GM12892 (cell line): ENCODE data around the gene C18orf32.

Experiments used
- POLR2AphosphoS5 ChIP-seq: IDR thresholded peaks from 2 replicates; pipeline ENCODE4 v1.6.1; 2011; ENCODE audit warnings: low read depth, low read length, control low read depth
- TAF1 ChIP-seq: IDR thresholded peaks from 2 replicates; pipeline ENCODE4 v1.6.1; 2011; ENCODE audit warnings: low read depth, mild to moderate bottlenecking, control low read depth, low read length, borderline replicate concordance

DNA sequence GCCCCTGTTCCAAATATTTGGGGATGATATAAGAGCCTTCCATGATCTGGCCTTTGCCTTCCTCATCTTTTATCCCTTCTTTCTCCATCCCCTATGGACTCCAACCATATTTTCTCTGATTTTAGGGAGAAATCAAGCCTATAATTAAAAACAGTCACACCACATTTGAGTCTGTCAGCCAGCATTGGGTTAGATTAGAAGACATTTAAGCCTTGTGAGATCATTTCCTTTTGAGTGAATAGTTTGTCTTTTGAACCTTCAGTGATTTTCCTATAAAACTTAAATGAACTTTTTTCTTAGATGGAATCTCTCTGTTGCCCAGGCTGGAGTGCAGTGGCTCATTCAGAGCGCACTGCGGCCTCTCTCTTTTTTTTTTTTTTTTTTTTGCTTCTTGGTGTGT, 7.6 kb upstream of the C18orf32 start:
- TF ChIP-seq POLR2AphosphoS5 (no peak), TAF1 (no peak)
